HG02884 (cell line): Measurements from ENCODE around the gene ANKRD33B.

Experiments used
- ATAC-seq: cut with Tn5 transposase; IDR thresholded peaks from one replicate; pipeline ENCODE4 v1.9.1; 2021; ENCODE audit warnings: mild to moderate bottlenecking, moderate library complexity; ENCODE audit not compliant: unreplicated experiment

ANKRD33B gene

GRCh38 chr5:10688651-10689171, 124.8 kb downstream of the ANKRD33B start:
- no peak for ATAC-seq

GRCh38 chr5:10689391-10690081, 125.7 kb downstream of the ANKRD33B start:
- ATAC-seq: no peak

- ATAC-seq: no peak
Observed at GRCh38 chr5:10690460-10691440, 126.9 kb downstream of the ANKRD33B start.

- no peak for ATAC-seq
Observed at GRCh38 chr5:10691826-10692785, 128.2 kb downstream of the ANKRD33B start.

- ATAC-seq: peak; percentile 37
Observed at GRCh38 chr5:10695055-10695649, 131.3 kb downstream of the ANKRD33B start.

- no peak for ATAC-seq
Observed at GRCh38 chr5:10695759-10696543, 132.1 kb downstream of the ANKRD33B start.

- peak; percentile 28 for ATAC-seq
Observed at GRCh38 chr5:10699281-10699874, 135.5 kb downstream of the ANKRD33B start.

GRCh38 chr5:10699987-10700386, 136.1 kb downstream of the ANKRD33B start:
- ATAC-seq: peak; percentile 58

- no peak for ATAC-seq
Observed at GRCh38 chr5:10700516-10700915, 136.6 kb downstream of the ANKRD33B start.

- ATAC-seq: no peak
Observed at GRCh38 chr5:10701567-10702039, 137.7 kb downstream of the ANKRD33B start.

GRCh38 chr5:10702040-10702629, 138.3 kb downstream of the ANKRD33B start:
- ATAC-seq: no peak

- ATAC-seq: no peak
Observed at GRCh38 chr5:10702911-10703491, 139.1 kb downstream of the ANKRD33B start.

- ATAC-seq: no peak
Observed at GRCh38 chr5:10703676-10704075, 139.8 kb downstream of the ANKRD33B start.

GRCh38 chr5:10704949-10705621, 141.2 kb downstream of the ANKRD33B start:
- ATAC-seq: peak; percentile 38

- no peak for ATAC-seq
Observed at GRCh38 chr5:10705747-10706146, 141.9 kb downstream of the ANKRD33B start.

- no peak for ATAC-seq
Observed at GRCh38 chr5:10706326-10706725, 142.5 kb downstream of the ANKRD33B start.
